Adrenal gland (tissue), 12 donors: ENCODE data around the gene STEAP1B. TPM values are rescaled to one million over a fixed set of nuclear protein-coding genes. Genes with fewer than 3 reads are reported as not detected.

Source experiments
- DNase-seq, 7 donors: peaks; one replicate each; pipeline ENCODE4 v3.0.0-alpha.2; 2019 to 2020
- H3K27ac ChIP-seq, 5 donors: fragments of 200-600 bp; sonication (generic) in 4 of 5; 1 replicate in 3 of 5; 2 replicates in 2 of 5; pipeline versions ENCODE4 v1.5.1 to v1.8.0; 2016 to 2020; ENCODE audit warnings: mild to moderate bottlenecking in 1 of 5
- H3K27me3 ChIP-seq: fragments of 200-600 bp; 2 replicates; pipeline ENCODE4 v1.8.0; 2021
- H3K36me3 ChIP-seq, 2 donors: fragments of 200-600 bp; replicated peaks in 1 of 2; 1 replicate in 1 of 2; 2 replicates in 1 of 2; pipeline versions ENCODE4 v1.5.1 to v1.8.0; 2018 to 2022
- H3K4me1 ChIP-seq, 2 donors: fragments of 200-600 bp; replicated peaks in 1 of 2; 1 replicate in 1 of 2; 2 replicates in 1 of 2; pipeline versions ENCODE4 v1.5.1 to v1.8.0; 2018 to 2021
- H3K4me3 ChIP-seq, 4 donors: fragments of 200-600 bp; sonication (generic) in 3 of 4; one replicate each; pipeline ENCODE4 v1.5.1; 2016 to 2018
- H3K9me3 ChIP-seq, 3 donors: fragments of 200-600 bp; sonication (generic) in 1 of 3; replicated peaks in 1 of 3; 1 replicate in 2 of 3; 2 replicates in 1 of 3; pipeline versions ENCODE4 v1.5.1 to v1.8.0; 2016 to 2021
- CTCF ChIP-seq, 6 experiments: fragments of 450-650 bp in 4 of 6; fragments of 200-600 bp in 2 of 6; sonication (generic) in 1 of 6; IDR thresholded peaks; 1 replicate in 5 of 6; 2 replicates in 1 of 6; pipeline versions ENCODE4 v1.5.1 to v1.8.0; 2016 to 2021; ENCODE audit warnings: antibody characterized with exemption in 6 of 6, mild to moderate bottlenecking in 2 of 6, moderate library complexity in 1 of 6
- POLR2A ChIP-seq, 2 donors: fragments of 450-650 bp; IDR thresholded peaks; one replicate each; pipeline ENCODE4 v1.6.1; 2017; ENCODE audit warnings: antibody characterized with exemption in 2 of 2, mild to moderate bottlenecking in 2 of 2, moderate library complexity in 1 of 2
- WGBS, 4 donors: extraction: QIAGEN DNeasy Blood & Tissue Kit in 2 of 4; methylation state at CpG; one replicate each; pipeline versions ENCODE4 v1.1.5 to v1.1.7; 2013 to 2017; 5-methylcytosine and 5-hydroxymethylcytosine counted together
- intact Hi-C, 2 donors: fragments of 100-400 bp; cut with DNase I; formaldehyde crosslinking; loops; one replicate each; pipeline versions ENCODE4 v1.14.1 to v1.15.0; 2022 to 2023
- polyA plus RNA-seq, 3 donors: library from polyadenylated mRNA; stranded (reverse); fragments of 200-250 nt in 2 of 3; fragments of 350-450 nt in 1 of 3; fragmentation: Illumina TruSeq in 1 of 3; extraction: RNeasy Lipid Tissue Mini Kit (QIAGEN cat#74804) in 1 of 3; gene quantifications; one replicate each; pipeline ENCODE4 v1.2.3, GENCODE V29; 2013 to 2014
- total RNA-seq, 9 donors: library from RNA; depleted of rRNA in 4 of 9; stranded (reverse); fragments of >200 nt in 4 of 9; fragments of 120-200 nt in 1 of 9; fragmentation: NEBNext Ultra II Directional in 1 of 9; extraction: Animal tissue kit (Norgen Biotek cat#: 25700) in 1 of 9; gene quantifications; one replicate each; pipeline versions ENCODE4 v1.1.0 to v1.2.4, GENCODE V29; 2013 to 2023
- donor health status: healthy with polysubstance abuse.
- donor health status: Bipolar disorder and iron deficiency.
- donor health status: DM: yes; HTN: yes; CAD: no.
- donor health status: DM: no; HTN: no; CAD: no.
- donor health status: DM: no; HTN: no; CAD: no.
- donor health status: DM: yes; HTN: yes; CAD: no.

STEAP1B gene
- total and polyA plus RNA-seq, 12 donors = 0.20 to 2.1 (median 0.79) TPM; not detected in 2

GRCh38 chr7:22429386-22429785 is 70.6 kb downstream of the STEAP1B start:
- TF ChIP-seq POLR2A (IDR thresholded peaks at IDR 0.05) (no peak), CTCF (IDR thresholded peaks at IDR 0.05) (no peak)
- H3K27me3 ChIP-seq = no peaks in the 10 kb centered on the region
- no peak overlapping the region for H3K4me3 ChIP-seq
- 78 to 87% (median 85%) methylated on average over 2 of the region's 2 CpGs for WGBS, 4 donors
- DNase-seq = no peak
- peaks cover 0 to 4% of the 10 kb centered on the region in 2 donors for H3K4me1 ChIP-seq
- H3K36me3 ChIP-seq = no peaks in the 10 kb centered on the region
- no peak overlapping the region for H3K27ac ChIP-seq
- intact Hi-C loops = no loop called here
- no peaks in the 10 kb centered on the region for H3K9me3 ChIP-seq

- intact Hi-C loops = no loop called here
- TF ChIP-seq POLR2A (IDR thresholded peaks at IDR 0.05) (no peak), CTCF (IDR thresholded peaks at IDR 0.05) (no peak)
- no peak for DNase-seq
- no peaks in the 10 kb centered on the region for H3K36me3 ChIP-seq
- 86 to 94% (median 89%) methylated on average over 2 of the region's 2 CpGs for WGBS, 4 donors
- no peak overlapping the region for H3K4me3 ChIP-seq
- no peaks in the 10 kb centered on the region for H3K9me3 ChIP-seq
- no peak overlapping the region for H3K27ac ChIP-seq
- H3K4me1 ChIP-seq = no peaks in the 10 kb centered on the region
- no peaks in the 10 kb centered on the region for H3K27me3 ChIP-seq
Measured at GRCh38 chr7:22427855-22428254, 72.1 kb downstream of the STEAP1B start.

- no peaks in the 10 kb centered on the region for H3K36me3 ChIP-seq
- TF ChIP-seq CTCF (IDR thresholded peaks at IDR 0.05) = peak in 1 of 6 experiments; percentile 5
- TF ChIP-seq POLR2A (IDR thresholded peaks at IDR 0.05) = no peak
- H3K4me3 ChIP-seq = no peak overlapping the region
- intact Hi-C loops = no loop called here
- H3K27ac ChIP-seq = no peak overlapping the region
- no peak for DNase-seq
- H3K9me3 ChIP-seq = no peaks in the 10 kb centered on the region
- WGBS, 4 donors = 73 to 83% (median 78%) methylated on average over 3 of the region's 3 CpGs
- H3K27me3 ChIP-seq = no peaks in the 10 kb centered on the region
- no peaks in the 10 kb centered on the region for H3K4me1 ChIP-seq
Measured at GRCh38 chr7:22427104-22427503, 72.9 kb downstream of the STEAP1B start.

GRCh38 chr7:22426463-22427094 is 73.4 kb downstream of the STEAP1B start:
- 45 to 82% (median 64%) methylated on average over 4 of the region's 4 CpGs for WGBS, 4 donors
- Histone ChIP-seq H3K4me1 (no peaks in the 10 kb centered on the region), H3K27me3 (no peaks in the 10 kb centered on the region), H3K36me3 (no peaks in the 10 kb centered on the region), H3K27ac (no peak overlapping the region), H3K9me3 (no peaks in the 10 kb centered on the region), H3K4me3 (no peak overlapping the region)
- intact Hi-C loops = no loop called here
- DNase-seq = no peak
- TF ChIP-seq CTCF (IDR thresholded peaks at IDR 0.05) (no peak), POLR2A (IDR thresholded peaks at IDR 0.05) (no peak)
